Endometrial microvascular endothelial cells (primary cell): ENCODE results near the gene SREK1. TPM values are rescaled to one million over a fixed set of nuclear protein-coding genes. Genes with fewer than 3 reads are reported as not detected.
"Not testable (repeated sequence)": the region's sequence is repeated elsewhere in the genome, so short reads cannot be mapped to it uniquely, and the experiment has no call there.

ENCODE experiments used
- in situ Hi-C: cut with HindIII; loops from 2 replicates; pipeline ENCODE4 v1.10.0; 2017; ENCODE audit warnings: low sequenced_read_pairs, low pct_unique_long_range_greater_than_20kb; ENCODE audit errors: inconsistent ontology term
- total RNA-seq: library from RNA; depleted of rRNA; stranded (reverse); fragments of >200 nt; gene quantifications from one replicate; pipeline ENCODE4 v1.2.3, GENCODE V29; 2015; ENCODE audit errors: inconsistent ontology term

SREK1 gene, protein sequence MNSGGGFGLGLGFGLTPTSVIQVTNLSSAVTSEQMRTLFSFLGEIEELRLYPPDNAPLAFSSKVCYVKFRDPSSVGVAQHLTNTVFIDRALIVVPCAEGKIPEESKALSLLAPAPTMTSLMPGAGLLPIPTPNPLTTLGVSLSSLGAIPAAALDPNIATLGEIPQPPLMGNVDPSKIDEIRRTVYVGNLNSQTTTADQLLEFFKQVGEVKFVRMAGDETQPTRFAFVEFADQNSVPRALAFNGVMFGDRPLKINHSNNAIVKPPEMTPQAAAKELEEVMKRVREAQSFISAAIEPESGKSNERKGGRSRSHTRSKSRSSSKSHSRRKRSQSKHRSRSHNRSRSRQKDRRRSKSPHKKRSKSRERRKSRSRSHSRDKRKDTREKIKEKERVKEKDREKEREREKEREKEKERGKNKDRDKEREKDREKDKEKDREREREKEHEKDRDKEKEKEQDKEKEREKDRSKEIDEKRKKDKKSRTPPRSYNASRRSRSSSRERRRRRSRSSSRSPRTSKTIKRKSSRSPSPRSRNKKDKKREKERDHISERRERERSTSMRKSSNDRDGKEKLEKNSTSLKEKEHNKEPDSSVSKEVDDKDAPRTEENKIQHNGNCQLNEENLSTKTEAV
- total RNA-seq = 23.4 TPM

DNA sequence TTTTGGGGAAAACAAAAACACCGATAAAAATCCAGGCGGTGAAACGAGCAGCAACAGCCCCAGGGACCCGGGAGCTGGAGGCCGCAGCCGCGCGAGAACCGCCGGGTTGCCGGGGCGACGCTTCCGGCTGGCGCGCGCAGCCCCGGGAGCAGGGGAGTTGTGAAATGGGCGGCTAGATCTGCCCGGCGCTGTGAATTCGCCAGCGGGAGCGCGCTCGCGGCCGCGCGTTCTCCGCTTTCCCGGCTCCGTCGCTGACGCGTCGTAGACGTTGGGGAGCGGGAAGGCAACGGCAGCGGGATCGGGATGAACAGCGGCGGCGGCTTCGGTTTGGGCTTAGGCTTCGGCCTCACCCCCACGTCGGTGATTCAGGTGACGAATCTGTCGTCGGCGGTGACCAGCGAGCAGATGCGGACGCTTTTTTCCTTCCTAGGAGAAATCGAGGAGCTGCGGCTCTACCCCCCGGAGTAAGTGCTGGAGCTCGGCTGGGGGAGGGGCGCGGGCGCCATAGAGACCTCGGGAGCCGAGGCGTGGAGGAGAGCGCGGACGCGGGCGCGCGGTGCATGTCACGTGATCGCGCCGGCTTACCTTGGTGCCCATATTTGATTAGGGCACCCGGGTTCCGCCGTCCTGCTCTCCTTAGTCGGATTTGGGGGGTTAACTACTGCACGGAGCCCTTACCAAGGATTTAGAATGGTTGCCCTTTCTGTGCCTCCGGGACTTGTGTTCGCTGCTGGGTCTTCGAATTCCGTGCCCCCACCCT, at the start of gene SREK1:
SREK1 (plus strand) TSS at position 227 of the 760 bp plus-strand sequence; CDS start at position 304, 77 bp downstream.
- in situ Hi-C loops = no loop called here

GRCh38 chr5:66100851-66101250, 43.2 kb upstream of the SREK1 start:
- in situ Hi-C loops = no loop called here

DNA sequence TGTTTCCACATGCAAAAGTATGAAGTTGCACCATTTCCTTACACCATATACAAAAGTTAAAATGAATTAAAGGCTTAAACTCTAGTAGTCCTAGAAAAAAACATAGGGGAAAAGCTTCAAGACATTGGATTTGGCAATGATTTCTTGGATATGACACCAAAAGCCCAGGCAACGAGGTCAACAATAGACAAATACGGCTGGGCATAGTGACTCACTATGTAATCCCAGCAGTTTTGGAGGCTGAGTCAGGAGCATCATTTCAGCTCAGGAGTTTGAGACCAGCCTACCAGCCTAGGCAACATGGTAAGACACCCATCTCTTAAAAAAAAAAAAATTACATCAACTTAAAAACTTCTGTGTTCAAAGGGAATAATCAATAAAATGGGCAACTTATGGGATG, 30.9 kb upstream of the SREK1 start:
- in situ Hi-C loops = no loop called here

- in situ Hi-C loops = no loop called here
These were observed 25.8 kb upstream of the SREK1 start for GRCh38 chr5:66118304-66118703.

- in situ Hi-C loops = no loop called here
These were observed 21.6 kb upstream of the SREK1 start for GRCh38 chr5:66122379-66123034.

DNA sequence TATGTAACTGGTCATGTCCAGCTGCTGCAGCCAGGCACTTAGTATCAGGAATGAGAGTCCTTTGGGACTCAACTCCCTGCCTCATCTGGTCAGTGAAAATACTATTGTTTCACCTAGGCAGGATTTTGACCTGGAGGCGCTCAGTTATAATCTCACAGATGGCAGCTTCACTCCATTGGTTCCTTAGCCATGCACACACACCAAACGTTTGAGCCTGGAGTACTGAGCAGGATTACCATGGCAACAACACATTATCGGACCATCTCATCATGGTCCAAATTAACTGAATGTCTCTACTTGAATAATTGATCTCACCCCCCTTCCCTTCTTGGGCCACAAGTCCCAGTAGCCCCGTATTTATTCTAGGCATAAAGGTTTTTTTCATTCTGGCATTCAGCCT, 15.0 kb upstream of the SREK1 start:
- in situ Hi-C loops = no loop called here

DNA sequence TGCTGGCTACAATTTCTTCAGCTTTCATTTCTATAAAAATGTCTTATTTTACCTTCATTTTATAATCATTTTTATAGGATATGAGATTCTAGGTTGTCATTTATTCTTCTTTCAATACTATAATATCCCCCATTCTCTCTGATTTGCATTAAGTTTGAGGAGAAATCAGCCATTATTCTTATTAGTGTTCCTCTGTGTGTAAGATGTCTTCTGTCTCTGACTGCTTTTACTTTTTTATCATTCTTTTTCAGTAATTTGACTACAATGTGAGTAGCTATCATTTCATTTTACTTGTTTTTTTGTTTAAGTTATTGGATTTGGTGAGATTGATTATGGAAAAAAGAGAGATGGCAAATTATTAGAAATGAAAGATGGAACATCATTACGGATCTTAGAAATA, 13.6 kb upstream of the SREK1 start:
- in situ Hi-C loops = no loop called here

DNA sequence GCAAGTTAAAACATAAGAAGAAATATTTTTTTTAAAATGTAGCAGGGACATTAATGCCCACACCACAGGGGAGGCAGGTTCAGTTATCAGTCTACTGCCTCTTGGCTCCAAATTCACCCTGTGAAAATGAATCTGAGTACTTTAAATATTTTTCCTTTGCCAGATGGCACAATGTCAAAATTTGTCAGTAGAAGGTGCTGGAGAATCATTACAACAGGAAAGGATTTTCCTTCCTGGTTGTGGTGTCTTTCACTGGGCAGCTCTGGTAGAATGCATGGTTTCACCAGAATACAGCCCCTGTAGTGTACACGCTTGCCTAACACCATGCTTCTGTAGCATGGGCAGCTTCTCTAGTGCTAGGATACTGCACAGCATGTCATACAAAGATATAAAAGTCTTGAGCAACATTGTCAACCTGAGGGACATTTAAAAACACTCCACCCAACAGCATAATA, 9.7 kb upstream of the SREK1 start:
- in situ Hi-C loops = no loop called here

DNA sequence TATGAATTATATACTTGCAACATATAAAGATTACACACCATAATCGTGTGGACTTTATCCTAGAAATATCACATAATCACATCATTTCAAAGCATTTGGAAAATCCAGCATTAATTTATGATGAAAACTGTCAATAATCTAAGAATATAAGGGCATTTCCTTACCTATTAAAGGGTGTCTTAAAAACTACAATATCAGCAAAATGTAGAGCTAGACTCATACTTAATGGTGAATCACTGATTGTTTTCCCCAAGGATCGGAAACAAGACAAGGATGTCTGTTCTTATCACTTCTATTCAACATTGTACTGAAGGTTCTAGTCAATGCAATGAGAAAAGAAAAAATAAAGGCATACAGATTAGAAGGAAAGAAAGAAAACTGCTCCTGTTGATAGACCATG, 8.0 kb upstream of the SREK1 start:
- in situ Hi-C loops = no loop called here

DNA sequence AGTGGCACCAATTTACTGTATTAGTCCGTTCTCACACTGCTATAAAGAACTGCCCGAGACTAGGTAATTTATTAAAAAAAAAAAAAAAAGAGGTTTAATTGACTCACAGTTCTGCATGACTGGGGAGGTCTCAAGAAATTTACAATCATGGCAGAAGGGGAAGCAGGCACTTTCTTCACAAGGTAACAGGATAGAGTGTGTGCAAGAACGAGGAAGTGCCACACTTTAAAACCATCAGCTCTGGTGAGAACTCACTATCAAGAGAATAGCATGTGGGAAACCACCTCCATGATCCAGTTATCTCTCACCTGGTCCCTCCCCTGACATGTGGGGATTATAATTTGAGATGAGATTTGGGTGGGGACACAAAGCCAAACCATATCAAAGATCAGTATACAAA, 7.2 kb upstream of the SREK1 start:
- in situ Hi-C loops = not testable (repeated sequence)

DNA sequence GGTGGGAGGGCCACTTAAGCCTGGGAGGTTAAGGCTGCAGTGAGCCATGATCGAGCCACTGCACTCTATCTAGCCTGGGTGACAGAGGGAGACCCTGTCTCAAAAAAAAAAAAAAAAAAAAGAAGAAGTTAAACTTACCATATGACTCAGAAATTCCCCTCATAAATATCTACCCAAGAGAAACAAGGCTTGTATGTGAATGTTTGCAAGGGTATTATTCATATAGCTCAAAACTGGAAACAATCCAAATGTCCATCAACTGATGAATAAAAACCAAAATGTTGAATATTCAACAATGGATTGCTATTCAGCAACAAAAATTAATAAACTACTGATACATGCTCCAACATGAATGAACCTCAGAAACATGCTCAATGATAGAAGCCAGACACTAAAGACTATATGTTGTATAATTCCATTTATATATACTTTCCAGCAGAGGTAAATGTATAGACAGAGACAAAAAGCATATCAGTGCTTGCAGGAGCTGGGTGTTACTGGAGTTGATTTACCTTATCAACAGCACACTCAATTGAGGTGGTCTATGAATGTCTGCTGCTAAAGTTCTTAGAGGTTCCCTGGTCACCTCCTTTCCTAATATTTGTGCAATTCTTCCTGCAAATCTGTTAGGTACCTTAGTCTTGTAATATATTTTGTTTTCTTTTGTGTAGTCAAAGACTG, 5.3 kb upstream of the SREK1 start:
- in situ Hi-C loops = no loop called here

DNA sequence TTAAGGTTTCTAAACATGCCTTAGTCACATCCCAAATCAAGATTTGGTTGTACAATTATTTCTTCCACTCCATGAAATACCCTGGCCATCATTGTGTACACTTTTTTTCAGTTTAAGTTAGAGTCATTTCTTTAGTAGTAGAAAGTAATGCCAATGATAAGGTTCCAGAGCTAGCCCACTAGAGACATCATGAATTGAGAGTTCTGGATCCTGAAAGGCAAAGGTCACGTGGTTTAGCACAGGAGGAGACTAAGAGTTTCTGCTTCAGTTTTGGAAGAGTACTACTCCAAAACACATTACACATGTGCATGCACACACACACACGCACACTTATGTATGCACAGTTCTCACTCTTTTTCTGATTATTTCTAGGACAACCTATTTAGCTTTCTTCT, 4.8 kb upstream of the SREK1 start:
- in situ Hi-C loops = no loop called here

- in situ Hi-C loops = no loop called here
These were observed 1.7 kb upstream of the SREK1 start for GRCh38 chr5:66142417-66142816.

DNA sequence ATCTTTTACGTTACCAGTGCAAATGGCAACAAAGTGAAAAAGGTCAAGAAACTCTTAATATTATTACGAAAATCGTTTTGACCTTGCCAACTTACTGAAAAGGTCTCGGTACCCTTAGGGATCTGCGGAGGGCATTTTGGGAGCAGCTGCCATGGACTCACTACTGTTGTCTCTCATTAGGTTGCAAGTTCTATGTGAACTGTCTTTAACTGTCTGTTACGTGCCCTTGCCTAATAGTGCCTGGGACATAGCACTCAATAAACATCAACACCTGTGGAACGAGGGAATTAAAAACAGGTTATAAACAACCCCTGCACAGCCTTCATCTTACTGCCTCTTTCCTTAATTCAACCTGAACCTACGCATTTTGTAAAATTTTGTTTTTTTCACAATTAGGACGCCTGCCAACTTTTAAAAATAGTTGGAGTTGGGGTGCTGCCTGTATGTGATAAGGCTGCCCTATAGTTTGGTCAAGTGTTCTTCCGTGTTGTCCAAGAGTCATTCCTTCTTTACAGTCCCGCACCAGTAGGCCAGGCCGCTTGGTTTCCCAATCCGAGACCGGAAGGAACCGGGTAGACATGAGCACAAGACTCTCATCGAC, 527 bp upstream of the SREK1 start:
- in situ Hi-C loops = no loop called here

DNA sequence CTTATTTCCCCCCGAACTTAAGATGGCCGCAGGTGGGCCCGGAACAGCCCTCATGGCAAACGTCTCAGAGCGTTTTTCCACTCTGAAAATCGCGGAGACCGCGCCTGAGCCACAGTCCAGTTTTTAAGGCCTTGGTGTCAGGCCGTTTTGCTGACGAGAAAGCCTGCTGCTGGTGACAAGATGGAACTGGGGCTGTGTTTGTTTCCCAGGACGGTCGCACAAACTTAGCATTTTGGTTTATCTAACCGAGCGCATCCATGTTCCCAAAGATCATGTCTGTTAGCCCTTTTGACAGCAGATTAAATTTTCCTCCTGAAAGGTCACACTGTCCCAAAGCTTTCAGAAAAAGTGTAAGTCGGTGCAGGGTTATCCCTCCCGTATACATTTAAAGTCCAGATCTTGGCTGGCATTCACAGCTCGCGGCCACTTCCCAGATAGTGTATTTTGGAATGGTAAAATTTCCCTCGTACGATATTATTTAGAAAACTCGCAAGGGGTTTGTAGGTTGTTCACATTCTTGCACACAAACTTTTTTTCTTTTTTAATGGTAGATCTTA, 812 bp downstream of the SREK1 start:
- in situ Hi-C loops = no loop called here

- in situ Hi-C loops = no loop called here
These were observed 1.6 kb downstream of the SREK1 start for GRCh38 chr5:66145737-66146136.

- in situ Hi-C loops = no loop called here
These were observed 5.8 kb downstream of the SREK1 start for GRCh38 chr5:66149950-66150349.

DNA sequence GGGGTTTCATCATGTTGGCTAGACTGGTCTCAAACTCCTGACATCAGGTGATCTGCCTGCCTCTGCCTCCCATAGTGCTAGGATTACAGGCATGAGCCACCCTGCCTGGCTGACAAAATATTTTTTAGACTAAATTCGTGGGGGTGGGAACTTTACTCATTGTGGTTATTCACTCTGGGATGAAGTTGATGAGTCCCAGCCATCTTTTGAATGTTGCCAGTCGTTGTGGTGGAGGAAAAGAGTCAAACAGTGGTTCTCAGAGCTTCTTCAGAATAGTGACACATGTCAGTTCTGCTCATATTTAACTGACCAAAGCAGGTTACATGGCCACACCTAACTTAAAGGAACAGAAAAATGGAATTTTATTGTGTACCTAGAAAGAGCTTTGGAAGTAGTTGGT, 6.9 kb downstream of the SREK1 start:
- in situ Hi-C loops = no loop called here
